DMS79 (cell line): ENCODE results near the gene DHX9.
"Not testable (repeated sequence)": the region's sequence is repeated elsewhere in the genome, so short reads cannot be mapped to it uniquely, and the experiment has no call there.

Source experiments
- DNase-seq: peaks from one replicate; lab custom pipeline; 2025; lab: John Stamatoyannopoulos, UW

The DHX9 gene

GRCh38 chr1:182889997-182890396, 50.9 kb downstream of the DHX9 start:
- no peak for DNase-seq

- peak; percentile 80 for DNase-seq
These were observed 51.9 kb downstream of the DHX9 start for GRCh38 chr1:182890927-182891610.

DNA sequence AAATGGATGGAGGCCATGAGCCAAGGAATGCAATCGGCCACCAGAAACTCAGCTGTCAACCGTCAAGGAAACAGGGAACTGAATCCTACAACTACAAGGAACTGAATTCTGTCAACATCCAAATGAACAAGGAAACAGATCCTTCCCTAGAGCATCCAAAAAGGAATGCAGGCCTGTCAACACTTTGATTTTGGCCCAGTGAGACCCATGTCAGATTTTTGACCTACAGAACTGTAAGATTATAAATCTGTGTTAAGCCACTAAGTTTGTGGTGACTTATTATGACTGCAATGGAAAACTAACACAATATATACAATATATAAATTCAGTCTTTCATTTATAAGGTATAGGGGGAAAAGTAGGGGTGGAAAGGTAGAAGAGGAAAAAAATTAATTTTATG, 58.5 kb downstream of the DHX9 start:
- DNase-seq: no peak

DNA sequence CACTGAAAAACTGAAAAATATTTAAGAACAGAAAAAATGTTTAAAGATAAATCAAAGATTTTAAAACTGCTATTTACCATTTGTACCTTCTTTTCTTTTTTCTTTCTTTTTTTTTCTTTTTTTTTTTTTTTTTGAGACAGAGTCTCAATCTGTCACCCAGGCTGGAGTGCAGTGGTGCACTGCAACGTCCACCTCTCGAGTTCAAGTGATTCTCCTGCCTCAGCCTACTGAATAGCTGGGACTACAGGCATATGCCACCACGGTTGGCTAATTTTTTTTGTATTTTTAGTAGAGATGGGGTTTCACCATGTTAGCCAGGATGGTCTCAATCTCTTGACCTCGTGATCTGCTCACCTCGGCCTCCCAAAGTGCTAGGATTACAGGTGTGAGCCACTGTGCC, 62.8 kb downstream of the DHX9 start:
- not testable (repeated sequence) for DNase-seq

DNA sequence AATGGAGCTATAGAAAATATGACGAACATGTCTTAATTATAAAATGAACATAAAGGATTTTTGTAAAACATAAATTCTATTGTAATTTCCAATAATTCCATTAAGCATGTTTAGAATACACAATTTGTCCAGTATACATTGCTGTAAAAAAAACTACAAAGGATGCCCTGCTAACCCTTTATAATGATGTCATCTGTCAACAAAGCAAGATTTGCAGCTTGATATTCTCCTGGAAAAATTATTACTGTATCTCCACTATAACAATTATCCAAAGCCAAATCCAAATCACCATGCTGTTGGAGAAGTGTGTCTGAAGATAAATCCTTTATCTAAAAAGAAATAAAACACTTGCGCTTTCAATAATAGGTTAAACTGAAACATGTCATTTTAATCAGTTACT, 66.2 kb downstream of the DHX9 start:
- DNase-seq: no peak

GRCh38 chr1:182909578-182909977, 70.4 kb downstream of the DHX9 start:
- DNase-seq: no peak

DNA sequence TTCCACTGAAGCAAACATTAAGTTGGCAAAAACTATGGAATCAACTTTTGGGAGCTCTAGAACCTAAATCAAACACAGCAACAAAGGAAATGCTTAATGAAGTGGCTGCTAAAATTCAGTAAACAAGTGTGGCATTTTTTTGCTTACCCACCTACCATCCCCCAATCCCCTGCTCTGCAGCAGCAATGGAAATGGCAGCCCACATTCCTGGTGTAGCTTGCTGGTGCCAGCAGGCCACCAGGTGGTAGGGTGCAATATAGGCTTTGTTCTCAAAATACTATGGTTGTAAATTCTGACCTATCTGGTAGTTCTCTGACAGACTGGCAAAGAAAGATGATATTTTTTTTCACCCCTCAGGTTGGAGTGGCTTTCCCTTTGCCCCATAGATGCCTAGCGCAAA, 71.0 kb downstream of the DHX9 start:
- DNase-seq: no peak

- no peak for DNase-seq
These were observed 74.3 kb downstream of the DHX9 start for GRCh38 chr1:182913401-182913800.

DNA sequence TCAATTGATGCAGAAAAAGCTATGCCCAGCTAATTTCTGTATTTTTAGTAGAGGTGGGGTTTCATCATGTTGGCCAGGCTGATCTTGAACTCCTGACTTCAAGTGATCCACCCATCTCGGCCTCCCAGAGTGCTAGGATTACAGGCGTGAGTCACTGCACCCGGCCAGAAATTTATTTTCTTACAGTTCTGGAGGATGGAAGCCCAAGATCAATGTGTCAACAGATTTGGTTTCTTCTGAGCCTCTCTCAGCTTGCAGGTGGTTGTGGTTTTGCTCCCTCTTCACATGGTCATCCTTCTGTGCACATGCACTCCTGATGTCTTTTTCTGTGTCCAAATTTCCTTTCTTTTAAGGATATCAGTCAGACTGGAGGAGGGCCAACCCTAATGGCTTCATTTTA, 78.2 kb downstream of the DHX9 start:
- DNase-seq: peak; percentile 63

DNA sequence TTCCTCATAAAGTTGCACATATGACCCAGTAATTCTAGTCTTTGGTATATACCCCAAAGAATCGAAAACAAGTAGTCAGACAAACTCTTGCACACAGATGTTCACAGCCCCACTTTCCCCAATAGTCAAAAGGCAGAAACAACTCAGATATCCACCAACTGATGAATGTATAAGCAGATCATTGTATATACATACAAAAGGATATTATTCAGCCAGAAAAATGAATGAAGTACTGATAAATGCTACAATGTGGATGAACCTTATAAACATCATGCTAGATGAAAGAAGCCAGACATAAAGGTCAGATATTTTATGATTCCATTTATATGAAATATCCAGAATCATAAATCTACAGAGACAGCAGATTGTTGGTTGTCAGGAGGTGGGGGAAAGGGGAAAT, 86.5 kb downstream of the DHX9 start:
- no peak for DNase-seq

GRCh38 chr1:182927693-182928433, 88.7 kb downstream of the DHX9 start:
- DNase-seq: no peak

DNA sequence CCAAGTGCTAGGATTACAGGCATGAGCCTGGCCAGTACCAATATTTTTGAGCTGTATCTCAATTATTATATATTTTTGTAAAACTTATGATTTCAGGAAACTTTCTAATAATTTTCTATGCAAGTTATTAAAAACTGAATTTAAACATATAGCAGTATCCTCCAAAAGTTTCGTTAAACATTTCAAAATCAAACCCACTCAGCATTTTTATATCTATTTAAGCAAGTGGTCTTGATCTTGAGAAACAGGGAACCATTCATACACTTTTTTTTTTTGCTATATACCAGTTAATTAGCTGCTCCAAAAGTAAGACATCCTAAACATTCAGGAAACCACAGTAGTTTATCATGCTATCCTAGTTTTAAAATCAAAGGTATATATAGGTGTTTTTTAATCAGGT, 91.8 kb downstream of the DHX9 start:
- DNase-seq: no peak

DNA sequence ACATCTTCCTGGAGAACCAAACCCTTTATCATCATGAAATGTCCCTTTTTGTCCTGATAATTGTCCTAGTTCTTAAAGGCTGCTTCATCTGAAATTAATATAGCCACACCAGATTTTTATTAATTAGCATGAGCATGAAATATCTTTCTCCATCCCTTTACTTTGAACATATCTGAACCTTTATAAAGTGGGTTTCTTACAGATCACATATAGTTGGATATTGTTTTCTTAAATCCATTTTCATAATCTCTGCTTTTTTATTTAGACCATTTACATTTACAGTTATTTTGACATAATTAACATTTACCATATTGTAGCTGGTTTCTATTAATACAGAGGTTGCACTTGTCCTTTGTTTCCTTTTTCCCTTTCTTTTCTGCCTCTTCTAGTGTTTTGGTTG, 96.6 kb downstream of the DHX9 start:
- DNase-seq: no peak
